Adrenal gland (tissue), 12 donors: ENCODE data around the gene HCK. TPM values are rescaled to one million over a fixed set of nuclear protein-coding genes. Genes with fewer than 3 reads are reported as not detected.
"Not testable (repeated sequence)": the region's sequence is repeated elsewhere in the genome, so short reads cannot be mapped to it uniquely, and the experiment has no call there.

Source experiments
- DNase-seq, 7 donors: peaks; one replicate each; pipeline ENCODE4 v3.0.0-alpha.2; 2019 to 2020
- H3K27ac ChIP-seq, 5 donors: fragments of 200-600 bp; sonication (generic) in 4 of 5; 1 replicate in 3 of 5; 2 replicates in 2 of 5; pipeline versions ENCODE4 v1.5.1 to v1.8.0; 2016 to 2020; ENCODE audit warnings: mild to moderate bottlenecking in 1 of 5
- H3K27me3 ChIP-seq: fragments of 200-600 bp; 2 replicates; pipeline ENCODE4 v1.8.0; 2021
- H3K36me3 ChIP-seq, 2 donors: fragments of 200-600 bp; replicated peaks in 1 of 2; 1 replicate in 1 of 2; 2 replicates in 1 of 2; pipeline versions ENCODE4 v1.5.1 to v1.8.0; 2018 to 2022
- H3K4me1 ChIP-seq, 2 donors: fragments of 200-600 bp; replicated peaks in 1 of 2; 1 replicate in 1 of 2; 2 replicates in 1 of 2; pipeline versions ENCODE4 v1.5.1 to v1.8.0; 2018 to 2021
- H3K4me3 ChIP-seq, 4 donors: fragments of 200-600 bp; sonication (generic) in 3 of 4; one replicate each; pipeline ENCODE4 v1.5.1; 2016 to 2018
- H3K9me3 ChIP-seq, 3 donors: fragments of 200-600 bp; sonication (generic) in 1 of 3; replicated peaks in 1 of 3; 1 replicate in 2 of 3; 2 replicates in 1 of 3; pipeline versions ENCODE4 v1.5.1 to v1.8.0; 2016 to 2021
- CTCF ChIP-seq, 6 experiments: fragments of 450-650 bp in 4 of 6; fragments of 200-600 bp in 2 of 6; sonication (generic) in 1 of 6; IDR thresholded peaks; 1 replicate in 5 of 6; 2 replicates in 1 of 6; pipeline versions ENCODE4 v1.5.1 to v1.8.0; 2016 to 2021; ENCODE audit warnings: antibody characterized with exemption in 6 of 6, mild to moderate bottlenecking in 2 of 6, moderate library complexity in 1 of 6
- POLR2A ChIP-seq, 2 donors: fragments of 450-650 bp; IDR thresholded peaks; one replicate each; pipeline ENCODE4 v1.6.1; 2017; ENCODE audit warnings: antibody characterized with exemption in 2 of 2, mild to moderate bottlenecking in 2 of 2, moderate library complexity in 1 of 2
- WGBS, 4 donors: extraction: QIAGEN DNeasy Blood & Tissue Kit in 2 of 4; methylation state at CpG; one replicate each; pipeline versions ENCODE4 v1.1.5 to v1.1.7; 2013 to 2017; 5-methylcytosine and 5-hydroxymethylcytosine counted together
- intact Hi-C, 2 donors: fragments of 100-400 bp; cut with DNase I; formaldehyde crosslinking; loops; one replicate each; pipeline versions ENCODE4 v1.14.1 to v1.15.0; 2022 to 2023
- polyA plus RNA-seq, 3 donors: library from polyadenylated mRNA; stranded (reverse); fragments of 200-250 nt in 2 of 3; fragments of 350-450 nt in 1 of 3; fragmentation: Illumina TruSeq in 1 of 3; extraction: RNeasy Lipid Tissue Mini Kit (QIAGEN cat#74804) in 1 of 3; gene quantifications; one replicate each; pipeline ENCODE4 v1.2.3, GENCODE V29; 2013 to 2014
- total RNA-seq, 9 donors: library from RNA; depleted of rRNA in 4 of 9; stranded (reverse); fragments of >200 nt in 4 of 9; fragments of 120-200 nt in 1 of 9; fragmentation: NEBNext Ultra II Directional in 1 of 9; extraction: Animal tissue kit (Norgen Biotek cat#: 25700) in 1 of 9; gene quantifications; one replicate each; pipeline versions ENCODE4 v1.1.0 to v1.2.4, GENCODE V29; 2013 to 2023
- donor health status: healthy with polysubstance abuse.
- donor health status: Bipolar disorder and iron deficiency.
- donor health status: DM: yes; HTN: yes; CAD: no.
- donor health status: DM: no; HTN: no; CAD: no.
- donor health status: DM: no; HTN: no; CAD: no.
- donor health status: DM: yes; HTN: yes; CAD: no.

The HCK gene
- total and polyA plus RNA-seq, 12 donors: 3.7 to 49.8 (median 17.0) TPM

- intact Hi-C loops: loop anchor here (5.0 to 10.0 kb wide), 3 partner anchors 176 to 209 kb away; no protein-coding TSS in a partner anchor
- Histone ChIP-seq H3K27ac (no peak overlapping the region), H3K4me1 (no peaks in the 10 kb centered on the region), H3K4me3 (peak overlapping the region in 1 of 4 donors; percentile 40), H3K9me3 (no peaks in the 10 kb centered on the region), H3K36me3 (no peaks in the 10 kb centered on the region), H3K27me3 (peaks cover 4% of the 10 kb centered on the region)
- TF ChIP-seq CTCF (IDR thresholded peaks at IDR 0.05) (peak; percentile 82 to 95 (median 87)), POLR2A (IDR thresholded peaks at IDR 0.05) (no peak)
- peak; percentile 79 to 90 (median 89) for DNase-seq
- 7 to 22% (median 15%) methylated on average over 7 to 59 of the region's 59 CpGs for WGBS, 4 donors
Observed at GRCh38 chr20:32031007-32031958, 20.8 kb upstream of the HCK start.

- 47 to 70% (median 57%) methylated on average over 2 of the region's 2 CpGs for WGBS, 4 donors
- Histone ChIP-seq H3K27ac (no peak overlapping the region), H3K27me3 (peaks cover 4% of the 10 kb centered on the region), H3K4me1 (no peaks in the 10 kb centered on the region), H3K9me3 (no peaks in the 10 kb centered on the region), H3K36me3 (no peaks in the 10 kb centered on the region), H3K4me3 (no peak overlapping the region)
- no peak for TF ChIP-seq POLR2A (IDR thresholded peaks at IDR 0.05)
- TF ChIP-seq CTCF (IDR thresholded peaks at IDR 0.05): no peak
- intact Hi-C loops: loop anchor here (5.0 to 10.0 kb wide), 3 partner anchors 179 to 211 kb away; no protein-coding TSS in a partner anchor
- DNase-seq: no peak
Observed at GRCh38 chr20:32033316-32033715, 18.7 kb upstream of the HCK start.

GRCh38 chr20:32033721-32034120 is 18.3 kb upstream of the HCK start:
- WGBS, 4 donors: 51 to 77% (median 61%) methylated on average over 3 of the region's 3 CpGs
- H3K9me3 ChIP-seq, H3K27ac ChIP-seq, H3K4me1 ChIP-seq, H3K4me3 ChIP-seq, H3K27me3 ChIP-seq, DNase-seq, H3K36me3 ChIP-seq: not testable (repeated sequence)
- intact Hi-C loops: loop anchor here (5.0 to 10.0 kb wide), 3 partner anchors 179 to 211 kb away; no protein-coding TSS in a partner anchor

GRCh38 chr20:32034581-32035425 is 17.2 kb upstream of the HCK start:
- H3K4me3 ChIP-seq: no peak overlapping the region
- H3K27ac ChIP-seq: no peak overlapping the region
- no peaks in the 10 kb centered on the region for H3K36me3 ChIP-seq
- no peak for TF ChIP-seq CTCF (IDR thresholded peaks at IDR 0.05)
- TF ChIP-seq POLR2A (IDR thresholded peaks at IDR 0.05): no peak
- WGBS, 4 donors: 41 to 52% (median 46%) methylated on average over 7 to 9 of the region's 9 CpGs
- peaks cover 4% of the 10 kb centered on the region for H3K27me3 ChIP-seq
- intact Hi-C loops: loop anchor here (5.0 to 10.0 kb wide), 3 partner anchors 180 to 213 kb away; no protein-coding TSS in a partner anchor
- peak in 4 of 7 donors; percentile 22 to 50 (median 33) for DNase-seq
- no peaks in the 10 kb centered on the region for H3K4me1 ChIP-seq
- no peaks in the 10 kb centered on the region for H3K9me3 ChIP-seq
